ENCODE measurements around the gene KIAA0513. TPM values are rescaled to one million over a fixed set of nuclear protein-coding genes. Genes with fewer than 3 reads are reported as not detected.

The KIAA0513 gene
- total and polyA plus RNA-seq, 2 of the 13 experiments (the other 11 are each of a cell fraction or from before 2014, with no cell fraction given): 1.8 TPM

GRCh38 chr16:85055493-85056210 lies 28.1 kb downstream of the KIAA0513 start (continued):
- no peak; the same call in 1 of the 2 replicates for TF ChIP-seq ZXDC (CRISPR knock-in tag; IDR thresholded peaks at IDR 0.05)
- no peak for TF ChIP-seq EZH2 (conservative IDR thresholded peaks at IDR 0.05; ENCODE audit: low read depth, low read length)
- no peak for TF ChIP-seq ZKSCAN1 (IDR thresholded peaks at IDR 0.05; ENCODE audit: low read length)
- TF ChIP-seq ERF (CRISPR knock-in tag; IDR thresholded peaks at IDR 0.05): peak; percentile 47; the same call in 1 of the 2 replicates
- TF ChIP-seq ZNF652 (CRISPR knock-in tag; IDR thresholded peaks at IDR 0.05; ENCODE audit: borderline replicate concordance, low read depth): no peak
- no peak for TF ChIP-seq AHDC1 (CRISPR knock-in tag; IDR thresholded peaks at IDR 0.05; ENCODE audit: borderline replicate concordance)
- no peak for TF ChIP-seq FOXO1 (CRISPR knock-in tag; IDR thresholded peaks at IDR 0.05)
- peak; percentile 73; the same call in 1 of the 2 replicates for TF ChIP-seq PRDM10 (CRISPR knock-in tag; IDR thresholded peaks at IDR 0.05; ENCODE audit: low read depth)
- TF ChIP-seq ZNF224 (CRISPR knock-in tag; IDR thresholded peaks at IDR 0.05): peak; percentile 96; the same call in 1 of the 2 replicates

Data from HepG2 (cell line).